GM23248 (cell line): ENCODE results near the gene SPDEF.

Experiments used
- EZH2 ChIP-seq: fragments of 200-600 bp; sonication (generic); IDR thresholded peaks from 2 replicates; pipeline ENCODE4 v1.6.1; 2018; ENCODE audit warnings: antibody characterized with exemption, mild to moderate bottlenecking; ENCODE audit not compliant: insufficient read depth, poor library complexity, severe bottlenecking
- EZH2phosphoT487 ChIP-seq: fragments of 200-600 bp; sonication (generic); IDR thresholded peaks from 2 replicates; pipeline ENCODE4 v1.6.1; 2018; ENCODE audit warnings: antibody characterized with exemption, moderate library complexity, mild to moderate bottlenecking, low read depth; ENCODE audit not compliant: insufficient read depth

DNA sequence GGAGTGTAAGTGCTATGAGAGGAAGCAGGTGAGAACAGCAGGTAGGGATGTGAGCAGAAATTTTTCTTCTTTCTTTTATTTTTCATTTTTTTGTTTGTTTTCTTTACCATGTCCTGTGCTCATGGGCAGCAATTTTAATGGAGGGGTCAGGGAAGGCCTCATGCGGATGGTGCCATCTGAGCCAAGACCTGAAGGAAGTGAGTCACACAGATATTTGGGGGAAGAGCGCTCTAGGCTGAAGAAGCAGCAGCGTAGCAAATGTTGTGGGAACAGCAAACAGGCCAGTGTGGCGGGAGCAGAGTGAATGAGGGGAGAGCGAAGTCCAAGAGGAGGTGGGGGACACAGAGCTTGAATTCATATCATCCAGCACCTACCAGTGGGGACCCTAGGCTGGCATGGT, 12.7 kb downstream of the SPDEF start:
- TF ChIP-seq EZH2phosphoT487 (no peak), EZH2 (no peak)
